Measurements from ENCODE around the gene CPTP.

DNA sequence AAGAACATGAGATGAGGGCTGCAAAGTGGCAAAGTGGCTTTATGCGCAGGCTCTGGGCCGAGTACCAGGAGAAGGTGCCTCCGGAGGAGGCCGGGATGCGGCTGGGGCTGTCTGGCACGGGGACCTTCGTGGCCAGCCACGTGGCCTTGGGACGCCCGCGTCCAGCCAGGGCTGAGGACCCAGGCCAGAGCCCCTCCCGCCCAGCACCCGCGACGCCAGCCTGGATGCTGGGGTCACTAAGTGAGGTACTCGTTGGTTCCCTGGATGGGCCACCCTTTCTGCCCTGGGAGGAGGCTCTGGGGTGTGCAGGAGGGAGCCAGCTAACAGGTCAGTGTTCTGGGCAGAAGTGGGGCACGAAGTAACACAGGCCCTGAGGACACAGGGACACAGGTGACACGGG lies 31.8 kb upstream of the CPTP start:
- TF ChIP-seq CTCF (conservative IDR thresholded peaks at IDR 0.05; ENCODE audit: low read depth, low read length) (no peak), EZH2 (IDR thresholded peaks at IDR 0.05; ENCODE audit: low read length, unreplicated experiment) (no peak)

Measured in PC-3 (cell line).